H4 (cell line): ENCODE results near the gene ACADVL. TPM values are rescaled to one million over a fixed set of nuclear protein-coding genes. Genes with fewer than 3 reads are reported as not detected.

Experiments
- DNase-seq: peaks from one replicate; pipeline ENCODE4 v3.0.0-alpha.2; 2015; ENCODE audit warnings: low spot score
- total RNA-seq: library from RNA; depleted of rRNA; stranded (reverse); fragments of >200 nt; shearing (Covaris generic); gene quantifications from 2 replicates; pipeline ENCODE4 v1.2.3, GENCODE V29; 2014

Gene ACADVL
- total RNA-seq, 1 experiment from 2014 or later = 118 TPM

DNA sequence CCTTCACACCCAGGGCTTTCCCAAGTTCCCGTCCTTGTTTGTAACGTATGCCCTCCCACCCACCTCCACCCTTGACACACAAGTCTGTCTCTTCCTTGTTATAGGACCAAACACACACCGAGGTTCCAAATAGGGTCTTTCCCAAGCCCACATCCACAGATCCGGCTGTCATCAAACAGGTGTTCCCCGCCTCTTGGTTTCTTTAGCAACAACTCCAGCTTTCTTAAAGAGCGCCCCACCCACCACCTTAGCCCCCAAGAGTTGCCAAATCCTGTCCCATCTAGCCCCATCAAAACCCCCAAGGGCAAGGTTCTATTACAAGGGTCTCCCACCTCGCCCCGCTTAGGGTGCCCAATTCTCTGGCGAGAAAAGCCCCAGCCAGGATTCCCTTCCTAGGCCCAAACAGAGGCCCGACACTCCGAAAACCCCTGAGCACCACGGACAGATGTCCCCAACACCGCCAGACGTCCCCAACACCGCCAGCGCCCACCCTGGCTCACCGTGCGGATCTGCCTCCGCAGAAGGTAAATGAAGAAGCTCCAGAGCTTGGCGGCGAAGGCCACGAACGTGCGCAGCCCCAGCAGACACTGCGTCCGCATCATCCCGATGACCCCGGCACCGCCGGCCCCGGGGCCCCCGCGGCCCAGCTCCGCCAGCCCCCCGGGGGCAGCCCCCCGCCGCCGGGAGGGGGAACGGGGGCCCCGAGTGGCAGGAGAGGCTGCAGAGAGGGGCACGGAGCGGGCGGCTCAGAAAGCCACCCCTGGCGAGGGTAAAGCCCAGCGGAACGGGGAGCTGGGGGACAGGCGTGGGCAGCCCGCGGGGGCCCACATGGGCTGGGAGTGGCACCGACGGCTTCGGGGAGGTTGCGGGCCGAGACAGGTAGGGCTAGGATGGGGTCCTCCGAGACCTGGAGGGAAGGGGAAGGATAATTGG, 31.2 kb downstream of the ACADVL start:
- no peak for DNase-seq

GRCh38 chr17:7251661-7252175, 32.0 kb downstream of the ACADVL start, which contains the start of gene CTDNEP1:
Gene CTDNEP1, minus strand, starts transcription at chr17:7251734. Its CDS starts 438 bp downstream, at chr17:7251296.
- peak; percentile 98 for DNase-seq

GRCh38 chr17:7252176-7253043, 32.7 kb downstream of the ACADVL start, which contains the start of gene ELP5:
Gene ELP5, plus strand, starts transcription at chr17:7252215. Its CDS starts 336 bp downstream, at chr17:7252551.
- DNase-seq = peak; percentile 88

- no peak for DNase-seq
Observed at GRCh38 chr17:7253082-7253481, 33.3 kb downstream of the ACADVL start.

DNA sequence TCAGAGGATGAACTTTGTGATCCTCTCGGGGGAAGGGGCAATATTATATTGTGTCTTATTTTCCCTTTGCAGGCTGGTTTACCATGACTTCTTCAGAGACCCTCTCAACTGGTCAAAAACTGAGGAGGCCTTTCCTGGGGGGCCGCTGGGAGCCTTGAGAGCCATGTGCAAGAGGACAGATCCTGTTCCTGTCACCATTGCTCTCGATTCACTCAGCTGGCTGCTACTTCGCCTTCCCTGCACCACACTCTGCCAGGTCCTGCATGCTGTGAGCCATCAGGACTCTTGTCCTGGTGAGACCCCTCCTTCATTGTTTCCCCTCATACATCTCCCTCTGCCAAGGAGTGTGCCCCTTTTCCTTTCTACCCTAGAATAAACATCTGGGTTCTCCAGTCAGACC, 34.8 kb downstream of the ACADVL start:
- no peak for DNase-seq

DNA sequence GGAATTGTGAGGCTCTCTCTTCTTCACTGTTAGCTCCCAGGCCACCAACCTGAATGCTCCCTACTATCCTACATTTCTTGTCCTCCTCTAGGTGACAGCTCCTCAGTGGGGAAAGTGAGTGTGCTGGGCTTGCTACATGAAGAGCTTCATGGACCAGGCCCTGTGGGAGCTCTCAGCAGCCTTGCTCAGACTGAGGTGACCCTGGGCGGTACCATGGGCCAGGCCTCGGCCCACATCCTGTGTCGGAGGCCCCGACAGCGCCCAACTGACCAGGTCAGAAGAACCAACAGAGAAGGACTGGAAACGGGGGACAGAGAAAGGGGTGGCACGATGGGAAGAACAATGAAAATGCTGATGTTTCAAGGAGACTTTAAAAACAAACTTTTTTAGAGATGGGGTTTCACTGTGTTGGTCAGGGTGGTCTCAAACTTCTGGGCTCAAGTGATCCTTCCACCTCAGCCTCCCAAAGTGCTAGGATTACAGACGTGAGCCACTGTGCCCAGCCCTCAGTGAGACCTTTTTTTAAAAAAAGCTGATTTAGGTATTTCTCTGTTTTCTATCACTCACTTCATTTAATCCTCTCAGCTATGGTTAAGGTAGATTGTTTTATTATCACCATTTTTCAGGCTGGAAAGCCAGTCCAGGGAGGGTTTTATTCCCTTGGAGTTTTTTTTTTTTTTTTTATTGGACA, 37.2 kb downstream of the ACADVL start:
- no peak for DNase-seq

DNA sequence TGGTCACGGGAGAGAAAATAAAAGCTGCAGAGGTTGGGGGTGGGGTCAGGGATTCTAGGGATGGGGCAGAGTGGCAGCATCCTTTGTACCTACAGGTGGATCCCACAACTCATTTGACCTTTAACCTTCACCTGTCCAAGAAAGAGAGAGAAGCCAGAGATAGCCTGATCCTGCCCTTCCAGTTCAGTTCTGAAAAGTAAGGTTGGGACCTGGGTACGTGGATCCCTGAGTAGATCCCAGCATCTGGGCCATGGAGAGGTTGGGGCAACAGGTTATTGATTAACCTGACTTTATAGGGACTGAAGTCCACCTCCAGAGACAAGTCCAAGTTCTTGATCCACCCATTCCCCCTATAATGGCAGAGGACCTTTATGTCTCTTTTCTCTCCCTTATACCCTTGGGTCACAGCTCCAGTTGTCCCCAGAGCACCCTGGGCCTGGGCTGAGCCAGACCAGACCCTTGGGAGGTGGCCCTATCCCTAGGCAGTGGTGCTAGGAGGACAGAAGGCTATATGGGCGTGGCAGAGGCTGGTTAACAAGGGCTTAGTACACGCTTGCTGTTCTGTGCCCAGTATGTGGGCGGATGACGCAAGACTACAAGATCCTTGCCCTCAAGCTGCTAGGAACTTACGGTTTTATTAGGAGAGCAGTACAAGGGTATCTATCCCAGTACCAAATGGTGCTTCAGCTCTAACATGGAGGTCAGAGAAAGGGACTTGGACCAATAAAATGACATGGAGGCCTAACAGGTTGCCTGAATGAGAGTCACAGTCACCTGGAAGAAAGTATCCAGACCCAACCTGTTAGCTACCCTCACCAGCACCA, 39.2 kb downstream of the ACADVL start:
- peak; percentile 23 for DNase-seq

GRCh38 chr17:7259555-7259889, 39.8 kb downstream of the ACADVL start:
- DNase-seq = no peak

GRCh38 chr17:7260151-7260550, 40.4 kb downstream of the ACADVL start:
- no peak for DNase-seq

GRCh38 chr17:7260651-7261378, 41.1 kb downstream of the ACADVL start:
- DNase-seq = no peak

DNA sequence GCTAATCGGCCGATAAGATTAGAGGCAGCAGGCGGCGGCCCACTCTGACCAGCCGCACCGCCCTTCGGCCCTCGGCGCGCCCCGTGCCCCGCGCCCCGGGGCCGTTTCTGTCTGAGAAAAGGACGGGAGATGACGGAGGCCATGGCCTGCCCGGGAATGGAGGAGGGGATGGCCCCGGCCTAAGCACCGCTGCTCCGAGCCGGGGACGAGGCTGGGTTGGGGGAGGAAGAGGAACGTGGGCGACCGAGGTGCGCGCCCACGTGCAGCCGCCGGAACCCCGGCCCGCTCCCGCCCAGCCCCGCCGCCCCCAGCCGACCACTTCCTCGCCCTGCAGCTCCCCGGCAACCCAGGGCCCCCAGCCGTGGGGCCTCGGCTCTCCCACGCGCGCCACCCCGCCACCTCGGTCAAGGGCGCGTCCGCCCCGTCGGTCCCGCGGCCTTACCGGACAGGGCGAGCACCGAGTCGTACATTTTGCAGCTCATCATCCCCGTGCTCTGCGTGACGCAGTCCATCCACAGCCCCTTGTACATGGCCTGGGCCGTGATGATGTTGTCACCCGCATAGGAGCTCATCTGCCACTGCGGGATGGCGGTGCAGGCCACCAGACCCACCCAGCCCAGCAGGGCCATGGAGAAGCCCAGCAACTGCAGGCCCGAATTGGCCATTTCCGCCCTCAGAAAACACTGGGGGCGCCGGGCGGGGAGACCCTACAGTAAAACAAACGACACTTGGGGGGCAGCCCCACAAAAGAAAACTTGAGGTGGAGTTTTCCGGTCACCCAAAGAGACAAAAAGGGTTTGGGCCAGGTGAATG, 41.8 kb downstream of the ACADVL start:
- no peak for DNase-seq

- DNase-seq = no peak
Observed at GRCh38 chr17:7262192-7262934, 42.6 kb downstream of the ACADVL start, which contains the start of gene CLDN7. Gene CLDN7, minus strand, starts transcription at chr17:7262478. Its CDS starts 435 bp downstream, at chr17:7262043.

GRCh38 chr17:7262935-7263800, 43.4 kb downstream of the ACADVL start:
- DNase-seq = no peak

- DNase-seq = no peak
Observed at GRCh38 chr17:7263801-7264078, 44.0 kb downstream of the ACADVL start.

- no peak for DNase-seq
Observed at GRCh38 chr17:7266784-7267183, 47.0 kb downstream of the ACADVL start.
